Measurements from ENCODE around the gene AARS2.
"Not testable (repeated sequence)": the region's sequence is repeated elsewhere in the genome, so short reads cannot be mapped to it uniquely, and the experiment has no call there.

Gene AARS2

GRCh38 chr6:44315516-44315915 is 2.4 kb upstream of the AARS2 start:
- Histone ChIP-seq H3K36me3 (peaks cover 4% of the 10 kb centered on the region), H3K4me1 (ENCODE audit: control insufficient read depth in 1 of 2, insufficient read depth in 1 of 2, low read depth in 1 of 2, low read length in 1 of 2) (peaks cover 25 to 33% of the 10 kb centered on the region in 2 experiments), H3K4me3 (ENCODE audit: low read depth in 1 of 2, low read length in 1 of 2) (no peak overlapping the region), H3K27me3 (peaks cover 13% of the 10 kb centered on the region), H3K27ac (peak overlapping the region; percentile 52), H3K9me3 (no peaks in the 10 kb centered on the region)
- no peak for TF ChIP-seq CTCF (IDR thresholded peaks at IDR 0.05)

GRCh38 chr6:44314657-44315056 is 1.5 kb upstream of the AARS2 start:
- H3K36me3 ChIP-seq: peaks cover 13% of the 10 kb centered on the region
- not testable (repeated sequence) for H3K9me3 ChIP-seq; H3K4me3 ChIP-seq (ENCODE audit: low read depth in 1 of 2, low read length in 1 of 2); H3K27ac ChIP-seq
- H3K27me3 ChIP-seq: peaks cover 13% of the 10 kb centered on the region
- H3K4me1 ChIP-seq (ENCODE audit: control insufficient read depth in 1 of 2, insufficient read depth in 1 of 2, low read depth in 1 of 2, low read length in 1 of 2): peaks cover 25 to 33% of the 10 kb centered on the region in 2 experiments

GRCh38 chr6:44311767-44312166 is 1.4 kb downstream of the AARS2 start:
- no peak for TF ChIP-seq CTCF (IDR thresholded peaks at IDR 0.05)
- Histone ChIP-seq H3K27me3 (no peaks in the 10 kb centered on the region), H3K4me3 (ENCODE audit: low read depth in 1 of 2, low read length in 1 of 2) (no peak overlapping the region), H3K9me3 (no peaks in the 10 kb centered on the region), H3K36me3 (peaks cover 42% of the 10 kb centered on the region), H3K27ac (no peak overlapping the region), H3K4me1 (ENCODE audit: control insufficient read depth in 1 of 2, insufficient read depth in 1 of 2, low read depth in 1 of 2, low read length in 1 of 2) (peaks cover 25 to 28% of the 10 kb centered on the region in 2 experiments)

- Histone ChIP-seq H3K27ac (no peak overlapping the region), H3K27me3 (no peaks in the 10 kb centered on the region), H3K4me1 (ENCODE audit: control insufficient read depth in 1 of 2, insufficient read depth in 1 of 2, low read depth in 1 of 2, low read length in 1 of 2) (peaks cover 21 to 23% of the 10 kb centered on the region in 2 experiments), H3K4me3 (ENCODE audit: low read depth in 1 of 2, low read length in 1 of 2) (no peak overlapping the region), H3K9me3 (no peaks in the 10 kb centered on the region), H3K36me3 (peaks cover 46% of the 10 kb centered on the region)
- TF ChIP-seq CTCF (IDR thresholded peaks at IDR 0.05): no peak
Observed at GRCh38 chr6:44311304-44311703, 1.8 kb downstream of the AARS2 start.

- no peak for TF ChIP-seq CTCF (IDR thresholded peaks at IDR 0.05)
Observed at GRCh38 chr6:44310241-44310640, 2.9 kb downstream of the AARS2 start.

GRCh38 chr6:44309631-44310030 is 3.5 kb downstream of the AARS2 start:
- H3K27me3 ChIP-seq: no peaks in the 10 kb centered on the region
- H3K27ac ChIP-seq: no peak overlapping the region
- no peaks in the 10 kb centered on the region for H3K9me3 ChIP-seq
- H3K36me3 ChIP-seq: peaks cover 62% of the 10 kb centered on the region
- H3K4me1 ChIP-seq (ENCODE audit: control insufficient read depth in 1 of 2, insufficient read depth in 1 of 2, low read depth in 1 of 2, low read length in 1 of 2): peaks cover 10 to 14% of the 10 kb centered on the region in 2 experiments
- H3K4me3 ChIP-seq (ENCODE audit: low read depth in 1 of 2, low read length in 1 of 2): no peak overlapping the region
- no peak for TF ChIP-seq CTCF (IDR thresholded peaks at IDR 0.05)

More at GRCh38 chr6:44310241-44310640, 2.9 kb downstream of the AARS2 start:
- Histone ChIP-seq H3K27ac (no peak overlapping the region), H3K9me3 (no peaks in the 10 kb centered on the region), H3K4me3 (ENCODE audit: low read depth in 1 of 2, low read length in 1 of 2) (no peak overlapping the region), H3K27me3 (no peaks in the 10 kb centered on the region), H3K4me1 (ENCODE audit: control insufficient read depth in 1 of 2, insufficient read depth in 1 of 2, low read depth in 1 of 2, low read length in 1 of 2) (peaks cover 10 to 14% of the 10 kb centered on the region in 2 experiments), H3K36me3 (peaks cover 56% of the 10 kb centered on the region)

Measured in neutrophil (primary cell).